Lower leg skin (tissue), 3 donors: ENCODE data around the gene GRAMD2B.

Source experiments
- CTCF ChIP-seq, 3 donors: fragments of 450-650 bp; IDR thresholded peaks; one replicate each; pipeline ENCODE4 v1.5.1; 2016; ENCODE audit warnings: antibody characterized with exemption in 3 of 3, mild to moderate bottlenecking in 3 of 3, moderate library complexity in 2 of 3
- POLR2A ChIP-seq, 2 donors: fragments of 450-650 bp; IDR thresholded peaks; one replicate each; pipeline ENCODE4 v1.6.1; 2016 to 2017; ENCODE audit warnings: antibody characterized with exemption in 2 of 2, mild to moderate bottlenecking in 1 of 2, moderate library complexity in 1 of 2

- no peak for TF ChIP-seq CTCF (IDR thresholded peaks at IDR 0.05)
- no peak for TF ChIP-seq POLR2A (IDR thresholded peaks at IDR 0.05)
Measured at GRCh38 chr5:126509339-126509738, 86.1 kb downstream of the GRAMD2B start.
